RPMI7951 (cell line): ENCODE data around the gene RAB10. TPM values are rescaled to one million over a fixed set of nuclear protein-coding genes. Genes with fewer than 3 reads are reported as not detected.
"Not testable (repeated sequence)": the region's sequence is repeated elsewhere in the genome, so short reads cannot be mapped to it uniquely, and the experiment has no call there.

Source experiments
- DNase-seq: peaks from one replicate; pipeline ENCODE4 v3.0.0-alpha.2; 2012; ENCODE audit warnings: low read depth
- total RNA-seq: library from RNA; depleted of rRNA; stranded (reverse); fragments of >200 nt; shearing (Covaris generic); gene quantifications from 2 replicates; pipeline ENCODE4 v1.2.3, GENCODE V29; 2014

RAB10 gene
- total RNA-seq, 1 experiment from 2014 or later = 138 TPM

DNA sequence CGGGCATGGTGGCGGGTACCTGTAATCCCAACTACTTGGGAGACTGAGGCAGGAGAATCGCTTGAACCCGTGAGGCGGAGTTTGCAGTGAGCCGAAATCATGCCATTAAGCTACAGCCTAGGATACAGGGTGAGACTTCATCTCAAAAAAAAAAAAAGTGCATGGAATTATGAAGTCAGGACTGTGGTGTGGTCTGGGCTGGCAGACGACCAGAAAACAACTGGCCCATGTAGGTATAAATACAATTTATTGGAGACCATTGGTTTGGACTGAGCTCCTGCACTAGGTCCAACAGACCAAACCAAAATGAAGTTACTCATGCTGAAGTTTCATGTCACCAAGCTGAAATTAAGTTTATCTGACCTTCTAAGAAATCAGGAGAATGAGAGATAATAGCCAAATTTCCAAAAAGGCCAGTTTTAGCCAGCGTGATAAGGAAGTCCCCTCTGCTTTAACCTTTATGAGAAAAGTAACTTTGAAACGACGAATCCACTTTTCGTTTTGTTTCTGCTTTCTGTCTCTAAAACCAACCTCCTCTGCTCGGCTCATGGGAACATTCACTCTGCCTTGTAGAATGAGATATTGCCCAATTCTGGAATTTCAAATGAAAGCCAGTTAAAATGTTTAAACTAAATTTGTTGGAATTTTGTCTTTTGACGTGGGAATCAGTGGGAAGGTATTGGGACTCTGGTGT is 17.7 kb upstream of the RAB10 start:
- DNase-seq = no peak

DNA sequence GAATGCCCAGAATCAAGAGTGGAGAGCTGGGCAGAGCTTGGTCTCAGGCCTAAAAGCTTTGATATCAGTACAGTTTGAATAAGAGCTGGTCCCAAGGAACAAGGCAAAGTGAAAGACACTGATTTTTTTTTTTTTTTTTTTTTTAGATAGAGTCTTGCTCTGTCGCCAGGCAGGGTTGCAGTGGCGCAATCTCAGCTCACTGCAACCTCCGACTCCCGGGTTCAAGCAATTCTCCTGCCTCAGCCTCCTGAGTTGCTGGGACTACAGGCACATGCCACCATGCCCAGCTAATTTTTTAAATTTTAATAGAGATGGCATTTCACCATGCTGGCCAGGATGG is 17.2 kb upstream of the RAB10 start:
- not testable (repeated sequence) for DNase-seq

DNA sequence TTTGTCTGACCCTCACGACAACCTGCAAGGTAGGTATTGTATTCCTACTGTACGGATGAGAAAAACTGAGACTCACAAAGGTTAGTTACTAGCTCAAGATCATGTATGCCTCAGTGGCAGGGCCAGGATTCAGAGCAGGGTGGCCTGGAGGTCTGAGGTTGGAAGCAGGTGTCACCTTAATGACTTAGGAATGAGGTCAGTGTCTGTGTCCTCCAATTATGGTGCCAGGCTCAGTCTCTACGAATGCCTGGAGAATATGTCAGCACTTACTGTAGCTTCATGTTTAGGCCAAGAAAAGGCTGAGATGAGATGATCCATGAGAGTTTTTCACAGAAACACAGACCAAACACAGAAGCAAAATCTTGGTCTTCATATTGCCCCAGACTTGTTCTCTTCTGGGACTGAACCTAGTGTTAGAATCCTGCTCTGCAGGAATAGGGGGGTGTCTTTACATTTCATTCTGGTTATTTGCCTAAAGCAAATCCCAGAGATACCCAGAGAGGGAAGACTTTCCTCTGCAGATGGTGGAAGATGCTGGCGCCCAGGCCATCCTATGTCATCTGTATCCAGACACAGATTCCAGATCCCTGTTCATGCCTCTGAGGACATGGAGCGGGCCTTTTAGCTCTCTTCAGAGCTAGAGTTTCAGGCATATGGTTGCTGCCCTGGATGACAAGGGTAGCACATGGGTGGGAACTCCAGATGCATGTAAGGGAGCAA is 16.3 kb upstream of the RAB10 start:
- DNase-seq = no peak

DNA sequence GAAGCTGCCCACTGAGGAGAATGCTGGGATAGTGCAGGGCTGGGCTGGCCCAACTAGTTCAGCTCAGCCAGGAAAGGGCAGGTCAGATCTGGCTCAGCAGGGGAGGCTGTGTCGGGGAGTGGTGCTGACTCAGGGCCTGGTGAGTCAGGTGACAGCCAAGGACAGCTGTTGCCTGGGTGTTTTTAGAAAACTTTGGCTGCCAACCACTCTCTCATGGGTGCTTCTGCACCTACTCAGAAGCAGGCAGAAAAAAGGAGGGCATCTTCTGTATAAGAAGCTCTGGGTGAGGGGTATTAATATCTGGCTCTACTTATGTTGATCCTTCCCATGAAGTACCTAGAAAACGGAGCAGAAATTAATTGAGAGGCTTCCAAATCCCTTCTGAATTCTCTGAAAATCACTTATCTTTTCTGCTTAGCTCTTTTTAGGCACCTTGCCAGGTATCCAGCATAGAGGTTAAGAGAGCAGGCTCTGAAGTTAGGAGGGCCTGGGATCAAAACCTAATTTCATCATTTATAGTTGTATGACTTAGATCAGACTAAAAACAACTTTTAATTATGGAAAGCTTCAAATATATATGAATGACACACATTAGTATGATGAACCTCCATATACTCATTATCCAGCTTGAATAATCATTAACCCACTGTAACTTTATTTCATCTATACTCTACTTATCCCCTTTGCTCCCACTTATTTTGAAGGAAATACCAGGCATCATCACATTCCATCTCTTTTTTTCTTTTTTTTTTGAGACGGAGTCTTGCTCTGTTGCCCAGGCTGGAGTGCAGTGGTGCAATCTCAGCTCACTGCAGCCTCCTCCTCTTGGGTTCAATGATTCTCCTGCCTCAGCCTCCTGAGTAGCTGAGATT is 15.5 kb upstream of the RAB10 start:
- DNase-seq = peak; percentile 88

DNA sequence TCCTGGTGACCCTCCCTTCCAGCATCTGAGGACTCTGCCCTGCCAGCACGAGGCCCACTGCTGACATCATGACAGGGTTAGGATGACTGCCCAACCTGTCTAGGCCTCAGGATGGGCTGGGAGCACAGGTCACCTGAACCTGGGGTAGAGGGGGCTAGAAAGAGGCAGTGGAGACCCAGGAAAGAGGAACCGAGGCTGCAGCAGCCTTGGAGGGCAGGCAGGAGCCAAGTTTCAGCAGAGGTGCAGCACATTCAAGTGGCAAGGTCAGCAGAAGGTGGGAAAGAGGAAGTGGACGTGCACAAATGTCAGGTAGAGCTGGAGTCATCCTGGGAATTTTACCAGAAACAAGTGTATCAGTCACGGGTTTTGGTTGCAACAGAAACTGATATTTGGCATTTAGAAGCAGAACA is 13.6 kb upstream of the RAB10 start:
- no peak for DNase-seq

DNA sequence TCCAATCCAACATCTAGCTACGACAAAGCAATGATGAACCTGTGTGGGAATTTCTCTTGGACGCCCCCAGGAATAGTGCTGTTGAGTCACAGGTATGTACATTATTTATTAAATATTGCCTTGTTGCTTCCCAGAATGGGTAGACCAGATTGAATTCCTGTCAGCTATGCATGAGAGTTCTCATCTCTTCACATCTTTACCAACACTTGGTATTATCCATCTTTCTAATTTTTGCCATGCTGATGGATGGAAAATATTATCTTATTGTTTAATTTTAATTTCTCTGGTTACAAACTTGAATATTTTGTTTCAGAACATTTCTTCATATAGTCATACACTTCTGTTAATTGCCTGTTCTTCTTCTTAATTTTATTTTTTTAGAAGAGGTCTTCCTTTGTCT is 9.6 kb upstream of the RAB10 start:
- no peak for DNase-seq

DNA sequence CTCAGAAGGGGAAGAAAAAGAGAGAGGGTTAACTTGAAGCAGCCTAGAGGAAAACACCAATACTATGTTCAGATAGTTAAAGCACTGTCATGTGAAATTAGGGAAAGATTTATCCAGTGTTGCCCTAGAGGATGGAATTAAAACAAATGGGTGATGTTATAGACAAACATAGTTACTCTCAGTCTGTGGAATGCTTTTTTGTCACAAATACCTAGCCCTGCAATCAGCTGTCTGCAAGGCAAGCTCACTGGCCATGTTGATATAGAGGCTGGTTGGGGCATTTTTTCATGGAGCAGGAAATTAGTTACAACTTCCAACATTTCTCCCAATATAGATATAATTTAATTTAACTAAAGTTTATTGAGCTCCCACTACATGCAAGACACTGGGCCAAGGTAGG is 8.4 kb upstream of the RAB10 start:
- no peak for DNase-seq

DNA sequence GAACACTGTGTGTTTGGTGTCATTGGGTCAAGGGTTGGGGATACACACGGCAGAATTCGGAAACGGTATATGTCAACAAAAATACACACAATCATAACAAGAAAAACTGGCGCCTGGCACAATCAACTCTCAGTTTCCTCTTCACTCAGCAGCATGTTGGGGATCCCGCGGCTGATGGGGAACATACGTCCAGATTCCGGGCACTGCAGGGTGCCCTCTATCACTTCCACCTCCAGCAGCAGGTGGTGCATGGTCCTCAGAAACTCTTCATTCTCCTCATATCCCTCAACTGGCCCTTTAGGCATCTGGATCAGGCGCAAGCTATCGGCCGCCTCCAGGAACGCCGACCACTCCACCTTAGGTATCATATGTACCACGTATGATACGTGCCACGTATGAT is 5.8 kb upstream of the RAB10 start:
- not testable (repeated sequence) for DNase-seq

DNA sequence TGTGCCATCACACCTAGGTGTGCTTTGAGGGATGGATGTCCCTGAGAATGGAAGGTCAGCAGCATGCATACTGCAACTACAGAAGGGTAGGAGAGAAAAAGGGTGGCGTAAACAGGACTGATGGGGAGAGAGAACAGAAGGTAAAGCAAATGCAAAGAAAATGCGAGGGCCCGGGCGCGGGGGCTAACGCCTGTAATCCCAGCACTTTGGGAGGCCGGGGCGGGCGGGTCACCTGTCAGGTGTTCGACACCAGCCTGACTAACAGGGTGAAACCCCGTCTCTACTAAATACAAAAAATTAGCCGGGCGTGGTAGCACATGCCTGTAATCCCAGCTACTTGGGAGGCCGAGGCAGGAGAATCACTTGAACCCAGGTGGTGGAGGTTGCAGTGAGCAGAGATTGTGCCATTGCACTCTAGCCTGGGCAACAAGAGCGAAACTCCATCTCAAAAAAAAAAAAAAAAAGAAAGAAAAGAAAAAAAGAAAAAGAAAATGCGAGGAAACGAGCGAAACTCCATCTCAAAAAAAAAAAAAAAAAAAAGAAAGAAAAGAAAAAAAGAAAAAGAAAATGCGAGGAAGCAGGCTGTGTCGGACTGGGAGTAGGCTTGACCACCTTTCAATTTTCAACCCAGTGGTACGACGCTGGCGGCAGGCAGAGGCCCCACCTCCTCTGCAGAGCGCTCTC is 1.2 kb upstream of the RAB10 start:
- not testable (repeated sequence) for DNase-seq

DNA sequence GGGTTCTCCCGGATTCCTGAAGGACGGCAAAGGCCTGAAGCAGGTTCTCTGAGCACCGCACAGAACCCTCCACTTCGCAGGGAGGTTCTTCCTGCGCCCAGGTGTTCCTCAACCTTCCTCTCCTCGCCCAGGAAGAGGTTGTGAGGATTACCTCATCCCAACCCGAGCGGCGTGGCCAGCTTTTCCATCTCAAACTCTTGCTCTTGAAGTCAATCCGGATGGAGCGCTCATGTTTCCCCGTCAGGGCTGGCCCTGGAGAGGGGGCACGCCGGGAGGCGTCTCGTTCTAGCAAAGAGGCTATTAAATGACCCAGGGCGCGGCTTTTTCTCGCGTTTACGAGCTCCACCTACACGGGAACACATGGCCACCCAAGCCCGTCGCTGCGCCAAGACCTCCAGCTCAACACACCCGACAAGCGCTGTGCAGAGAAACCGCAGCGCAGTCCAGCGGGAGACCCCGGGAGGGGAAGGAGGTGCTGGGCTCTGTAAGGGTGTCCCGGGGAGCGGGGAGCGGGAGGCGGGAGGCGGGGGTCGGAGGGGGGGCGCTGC is 540 bp upstream of the RAB10 start:
- peak; percentile 86 for DNase-seq

DNA sequence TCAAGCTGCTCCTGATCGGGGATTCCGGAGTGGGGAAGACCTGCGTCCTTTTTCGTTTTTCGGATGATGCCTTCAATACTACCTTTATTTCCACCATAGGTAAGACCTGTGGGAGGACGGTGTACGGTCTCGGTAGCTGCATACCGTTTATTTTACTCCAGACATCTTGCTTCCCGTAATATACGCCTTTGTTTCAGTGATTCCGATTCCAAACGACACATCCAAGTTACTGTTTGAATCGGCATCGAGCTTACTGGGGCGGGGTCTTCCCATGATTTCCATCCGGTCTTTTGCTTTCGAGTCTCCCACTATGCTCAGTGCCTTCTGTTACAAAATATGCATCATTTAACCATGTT is 731 bp downstream of the RAB10 start:
- peak; percentile 11 for DNase-seq

DNA sequence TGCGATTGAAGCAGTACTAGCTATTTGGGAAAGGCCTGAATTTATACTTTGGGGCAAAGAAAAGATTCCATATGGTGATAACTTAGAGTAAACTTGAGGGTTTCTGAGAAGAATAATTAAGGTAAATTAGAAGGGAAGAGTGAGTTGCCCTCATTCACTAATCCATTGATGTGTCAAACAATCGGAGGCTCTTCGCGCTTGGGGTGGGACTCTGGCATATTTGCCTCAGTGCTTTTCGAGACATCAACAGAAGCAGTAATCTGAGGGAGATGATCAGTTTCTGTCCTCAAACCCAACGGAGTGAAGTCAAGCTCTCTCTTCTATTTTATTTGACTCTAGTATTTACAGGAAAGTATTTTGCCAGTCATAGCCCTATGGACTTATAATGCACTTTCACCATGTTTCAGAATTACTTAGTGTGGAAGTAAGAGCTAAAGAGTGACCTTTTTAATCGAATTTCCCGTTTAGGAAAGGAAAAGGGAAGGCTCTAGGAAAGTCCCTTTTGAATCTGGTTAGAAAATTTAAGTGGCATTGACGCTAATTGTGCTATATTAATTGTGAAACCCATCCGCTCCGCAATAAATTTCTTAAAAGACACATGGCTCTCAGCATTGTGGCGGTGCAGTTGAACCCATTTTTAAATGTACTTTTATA is 1.3 kb downstream of the RAB10 start:
- no peak for DNase-seq

DNA sequence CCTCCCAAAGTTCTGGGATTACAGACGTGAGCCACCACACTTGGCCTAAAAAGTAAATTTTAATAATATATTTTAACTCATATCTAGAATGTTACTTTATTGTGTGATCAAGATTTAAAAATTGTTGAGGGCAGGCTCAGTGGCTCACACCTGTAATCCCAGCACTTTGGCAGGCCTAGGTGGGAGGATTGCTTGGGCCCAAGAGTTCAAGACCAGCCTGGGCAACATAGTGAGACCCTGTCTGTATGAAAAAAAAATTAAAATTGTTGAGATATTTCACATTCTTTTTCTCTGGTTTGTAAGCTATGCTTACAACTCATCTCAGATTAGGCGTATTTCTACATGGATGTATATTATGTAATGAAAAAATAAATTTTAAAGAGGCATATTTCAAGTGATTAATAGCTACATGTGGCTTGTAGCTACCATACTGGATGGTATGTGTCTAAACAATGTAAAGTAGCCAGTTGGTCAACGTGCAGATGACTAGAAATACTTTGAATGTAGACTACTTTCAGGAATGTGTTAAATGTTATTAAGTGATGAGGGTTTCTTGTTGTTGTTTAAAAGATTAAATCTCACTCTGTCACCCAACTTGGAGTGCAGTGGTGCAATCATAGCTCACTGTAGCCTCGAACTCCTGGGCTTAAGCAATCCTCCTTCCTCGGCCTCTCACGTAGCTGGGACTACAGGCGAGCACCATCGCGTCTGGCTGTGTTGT is 5.9 kb downstream of the RAB10 start:
- DNase-seq = no peak

DNA sequence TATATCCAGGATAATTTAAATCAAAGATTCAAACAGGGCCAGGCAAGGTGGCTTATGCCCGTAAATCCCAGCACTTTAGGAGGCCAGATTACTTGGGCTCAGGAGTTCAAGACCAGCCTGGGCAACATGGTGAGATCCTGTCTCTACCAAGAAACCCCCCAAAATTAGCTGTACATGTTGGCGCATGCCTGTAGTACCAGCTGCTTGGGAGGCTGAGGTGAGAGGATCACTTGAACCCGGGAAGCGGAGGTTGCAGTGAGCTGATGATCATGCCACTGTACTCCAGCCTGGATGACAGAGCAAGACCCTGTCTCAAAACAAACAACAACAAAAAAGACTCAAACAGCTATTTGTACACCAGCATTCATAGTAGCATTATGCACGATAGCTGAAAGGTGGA is 9.2 kb downstream of the RAB10 start:
- DNase-seq = no peak

DNA sequence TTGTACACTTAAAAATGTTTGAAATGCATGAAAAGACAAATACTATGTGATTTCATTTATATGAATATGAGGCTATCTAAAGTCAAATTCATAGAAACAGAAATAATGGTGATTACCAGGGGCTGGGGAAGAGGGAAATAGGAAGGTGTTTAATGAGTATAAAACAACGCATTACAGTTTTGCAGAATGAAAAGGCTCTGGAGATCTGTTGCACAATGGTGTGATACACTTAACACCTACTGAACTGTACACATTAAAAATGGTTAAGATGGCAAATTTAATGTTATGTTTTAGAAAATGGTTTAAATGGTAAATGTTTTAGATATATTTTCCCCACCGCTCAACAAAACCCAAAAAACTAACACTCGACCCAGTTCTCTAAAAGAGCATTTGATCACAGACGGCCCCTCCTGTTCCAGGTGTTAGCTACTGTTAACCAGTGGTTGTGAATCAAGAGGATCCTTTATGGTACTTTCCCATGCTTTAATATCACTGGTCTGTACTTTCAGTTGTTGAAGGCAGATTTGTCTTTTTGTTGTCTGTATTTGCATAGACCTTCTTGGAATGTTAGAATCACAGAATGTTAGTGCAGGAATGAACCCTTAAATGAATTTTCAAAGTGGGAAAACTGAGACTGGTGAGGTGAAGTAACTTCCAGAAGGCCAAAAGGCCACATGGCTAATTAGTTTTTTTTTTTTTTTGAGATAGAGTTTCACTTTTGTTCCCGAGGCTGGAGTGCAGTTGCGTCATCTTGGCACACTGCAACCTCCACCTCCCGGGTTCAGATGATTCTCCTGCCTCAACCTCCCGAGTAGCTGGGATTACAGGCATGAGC is 10.2 kb downstream of the RAB10 start:
- DNase-seq = peak; percentile 54

DNA sequence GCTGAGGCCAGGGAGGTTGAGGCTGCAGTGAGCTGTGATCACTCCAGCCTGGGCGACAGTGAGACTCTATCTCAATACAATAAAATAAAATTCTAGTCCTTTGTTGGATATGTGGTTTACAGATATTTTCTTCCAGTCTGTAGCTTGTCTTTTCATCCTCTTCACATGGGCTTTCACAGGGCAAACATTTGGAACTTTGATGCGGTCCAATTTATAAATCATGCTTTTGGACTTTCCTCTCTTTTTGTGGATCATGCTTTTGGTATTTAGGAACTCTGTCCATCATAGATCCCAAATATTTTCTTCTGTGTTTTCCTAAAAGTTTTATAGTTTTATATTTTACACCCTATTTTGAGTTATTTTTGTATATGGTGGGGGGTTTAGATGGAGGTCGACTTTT is 14.9 kb downstream of the RAB10 start:
- DNase-seq = no peak

DNA sequence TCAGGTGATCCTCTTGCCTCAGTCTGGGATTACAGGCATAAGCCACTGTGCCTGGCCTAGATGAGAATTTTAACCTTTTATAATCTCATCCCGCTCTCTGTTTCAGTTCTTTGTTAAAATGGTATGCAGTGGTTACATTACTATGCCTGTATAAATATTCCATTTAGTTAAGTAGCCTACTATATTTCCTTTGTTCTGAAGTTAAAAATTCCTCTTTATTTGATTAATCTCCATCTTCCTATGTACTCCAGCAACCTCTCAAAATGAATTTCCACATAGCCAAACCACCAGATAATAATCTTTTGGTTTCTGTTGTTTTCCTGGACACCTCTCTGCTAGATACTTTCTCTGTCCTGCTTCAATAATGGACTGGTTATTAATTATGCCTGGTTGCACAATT is 15.8 kb downstream of the RAB10 start:
- DNase-seq = no peak

DNA sequence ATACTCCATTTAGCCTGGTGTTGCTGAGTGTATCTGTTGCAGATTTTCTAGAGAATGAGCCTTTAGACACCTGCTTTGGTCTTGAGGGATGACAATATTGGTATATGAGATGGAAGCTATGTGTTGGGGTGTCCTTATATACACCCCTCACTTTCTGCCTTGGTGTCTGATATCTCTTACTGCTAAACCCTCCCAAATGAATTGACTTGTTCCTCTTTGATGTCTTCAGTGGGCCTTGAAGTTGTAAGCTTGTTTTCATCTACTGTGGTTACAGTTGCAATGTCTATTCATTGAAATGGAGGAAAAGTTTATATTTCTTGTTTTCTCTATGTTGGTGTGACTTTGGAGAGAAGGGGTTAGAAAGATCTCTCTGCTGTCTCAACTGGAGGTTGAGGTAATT is 18.9 kb downstream of the RAB10 start:
- no peak for DNase-seq

DNA sequence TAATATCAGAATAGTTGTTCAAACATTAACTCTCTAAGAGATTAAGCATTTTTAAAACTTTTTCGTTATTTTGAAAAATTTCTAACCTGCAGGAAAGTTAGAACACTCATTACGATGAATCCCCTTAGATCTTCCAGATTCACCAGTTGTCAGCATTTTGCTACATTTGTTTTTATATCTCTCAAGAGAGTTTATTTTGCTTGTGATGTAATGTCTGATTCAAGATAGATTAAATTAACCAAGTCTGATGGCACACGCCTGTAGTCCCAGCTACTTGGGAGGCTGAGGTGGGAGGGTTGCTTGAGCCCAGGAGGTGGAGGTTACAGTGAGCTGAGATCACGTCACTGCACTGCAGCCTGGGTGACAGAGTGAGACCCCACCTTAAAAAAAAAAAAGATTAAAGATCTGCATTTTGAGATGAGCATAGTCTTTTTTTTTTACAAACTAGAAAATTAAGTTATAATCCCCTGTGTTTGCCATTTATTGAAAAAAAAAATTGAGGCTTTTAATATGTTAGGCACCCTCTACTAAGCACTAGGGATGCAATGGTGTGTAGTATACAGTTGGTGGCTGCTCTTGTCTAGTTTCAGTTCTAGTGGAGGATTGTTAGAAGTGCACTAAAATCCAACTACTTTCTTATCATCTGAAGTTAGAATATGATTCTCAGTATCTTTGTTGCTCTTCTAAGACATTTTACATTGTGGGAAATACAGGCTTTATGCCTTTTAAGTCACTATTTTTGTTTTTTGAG is 20.9 kb downstream of the RAB10 start:
- no peak for DNase-seq
